C4-2B (cell line): Measurements from ENCODE around the gene SEMG2.

Experiments used
- H3K27ac ChIP-seq: fragments of 450-650 bp; 2 replicates; pipeline ENCODE4 v1.5.1; 2017
- ZFX ChIP-seq: fragments of 450-650 bp; IDR thresholded peaks from 2 replicates; pipeline ENCODE4 v1.6.1; 2017
- TF ChIP-seq, protein P1 (sequence below): fragments of 450-650 bp; conservative IDR thresholded peaks from 2 replicates; pipeline ENCODE4 v1.5.1; 2017; ENCODE audit warnings: mild to moderate bottlenecking

SEMG2 gene

DNA sequence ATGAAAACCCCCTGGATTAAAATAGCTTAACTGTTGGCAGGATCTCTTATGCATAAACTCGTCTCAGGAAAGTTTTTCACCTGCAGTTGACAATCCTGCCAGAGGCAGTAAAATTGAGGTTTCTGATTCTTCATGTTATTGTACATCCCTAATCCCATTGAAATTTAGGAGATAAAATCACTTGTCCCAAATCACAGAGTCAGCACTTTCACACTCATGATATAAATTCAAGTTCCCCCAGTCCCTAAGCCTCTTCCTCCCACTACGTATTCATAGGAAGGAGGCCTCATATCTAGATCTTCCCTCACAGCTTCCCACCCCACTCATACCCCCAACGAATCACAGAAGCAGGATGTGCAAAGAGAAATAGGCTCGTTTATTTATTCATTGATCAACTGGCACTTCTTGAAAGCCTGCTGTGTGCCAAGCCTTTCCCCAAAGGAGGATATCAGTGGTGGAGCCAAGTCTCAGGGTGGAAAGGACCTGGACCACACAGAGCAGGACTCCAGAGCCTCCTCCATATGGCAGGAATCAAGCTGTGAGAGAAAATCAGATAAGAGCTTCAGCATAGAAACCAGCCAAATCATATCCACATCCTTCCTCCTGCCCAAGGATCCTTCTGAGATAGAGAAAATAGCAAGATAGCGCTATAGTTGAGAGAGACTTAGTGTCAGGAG, 30.8 kb downstream of the SEMG2 start:
- TF ChIP-seq ZFX: no peak
- TF ChIP-seq, protein P1, sequence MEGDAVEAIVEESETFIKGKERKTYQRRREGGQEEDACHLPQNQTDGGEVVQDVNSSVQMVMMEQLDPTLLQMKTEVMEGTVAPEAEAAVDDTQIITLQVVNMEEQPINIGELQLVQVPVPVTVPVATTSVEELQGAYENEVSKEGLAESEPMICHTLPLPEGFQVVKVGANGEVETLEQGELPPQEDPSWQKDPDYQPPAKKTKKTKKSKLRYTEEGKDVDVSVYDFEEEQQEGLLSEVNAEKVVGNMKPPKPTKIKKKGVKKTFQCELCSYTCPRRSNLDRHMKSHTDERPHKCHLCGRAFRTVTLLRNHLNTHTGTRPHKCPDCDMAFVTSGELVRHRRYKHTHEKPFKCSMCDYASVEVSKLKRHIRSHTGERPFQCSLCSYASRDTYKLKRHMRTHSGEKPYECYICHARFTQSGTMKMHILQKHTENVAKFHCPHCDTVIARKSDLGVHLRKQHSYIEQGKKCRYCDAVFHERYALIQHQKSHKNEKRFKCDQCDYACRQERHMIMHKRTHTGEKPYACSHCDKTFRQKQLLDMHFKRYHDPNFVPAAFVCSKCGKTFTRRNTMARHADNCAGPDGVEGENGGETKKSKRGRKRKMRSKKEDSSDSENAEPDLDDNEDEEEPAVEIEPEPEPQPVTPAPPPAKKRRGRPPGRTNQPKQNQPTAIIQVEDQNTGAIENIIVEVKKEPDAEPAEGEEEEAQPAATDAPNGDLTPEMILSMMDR: no peak
- H3K27ac ChIP-seq: peak overlapping the region; percentile 66; the same call in 1 of the 2 replicates

DNA sequence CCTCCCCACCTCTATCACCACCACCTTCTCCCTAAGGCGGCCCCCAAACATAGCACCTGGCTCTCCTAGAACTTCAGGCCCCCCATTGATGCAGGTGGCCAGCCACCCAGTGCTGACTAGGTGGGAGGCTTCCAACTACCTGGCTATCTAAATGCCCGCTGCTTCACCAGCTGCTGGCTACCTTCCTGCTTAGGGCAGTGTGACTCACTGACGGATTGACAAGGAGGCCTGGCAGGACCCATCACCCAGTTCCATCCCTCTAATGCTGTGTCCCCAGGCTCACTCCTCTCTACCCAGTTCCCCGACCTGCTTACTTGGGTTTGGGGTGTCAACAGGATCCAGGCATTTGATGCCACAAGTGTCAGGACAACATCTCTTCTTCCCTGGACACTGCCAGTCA, 32.1 kb downstream of the SEMG2 start:
- peak overlapping the region; percentile 66 for H3K27ac ChIP-seq
- TF ChIP-seq, protein P1: no peak
- no peak for TF ChIP-seq ZFX

DNA sequence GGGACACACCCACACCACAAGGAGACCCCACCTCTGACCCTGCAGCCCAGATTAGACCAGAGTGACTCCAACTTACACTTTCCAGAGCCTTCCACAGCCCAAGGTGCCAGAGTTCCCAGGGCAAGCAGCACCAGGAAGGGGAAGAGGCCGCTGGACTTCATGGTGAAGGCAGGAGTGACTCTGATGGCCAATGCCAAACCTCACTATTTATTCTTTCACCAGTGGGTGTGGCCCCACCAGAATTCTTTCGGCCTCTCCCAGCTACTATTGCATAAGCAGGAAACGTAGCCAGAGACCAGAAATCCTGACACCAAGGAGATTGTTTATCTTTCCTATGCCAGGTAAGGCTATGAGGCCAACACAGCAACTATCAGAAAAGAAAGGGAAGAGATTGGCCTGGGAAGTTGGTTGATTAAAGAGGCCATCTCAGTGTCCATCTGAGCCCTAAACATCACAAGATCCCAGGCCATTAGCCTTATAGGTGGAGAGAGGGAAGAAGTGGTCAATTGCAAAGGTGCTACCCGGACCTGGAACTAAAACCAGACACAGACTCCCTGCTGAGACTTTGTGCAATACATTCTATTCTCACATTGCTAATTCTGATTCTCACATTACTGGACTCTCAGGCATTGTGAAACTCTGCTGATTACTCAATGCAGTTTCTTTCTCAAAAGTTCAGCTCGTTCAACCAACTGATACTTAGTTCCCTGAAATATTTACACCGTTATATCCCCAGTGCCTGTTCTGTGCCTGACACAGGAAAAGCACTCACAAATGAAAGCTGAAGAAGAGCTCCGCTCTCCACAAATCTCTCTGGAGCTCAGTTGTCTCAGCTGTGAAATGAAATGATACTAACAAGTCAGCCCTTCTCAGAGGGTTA, 33.5 kb downstream of the SEMG2 start, which contains the start of gene SLPI:
TSS of gene SLPI (minus strand) at position 182 of the 880 bp plus-strand sequence. CDS start at position 161, 21 bp downstream.
- no peak for TF ChIP-seq ZFX
- TF ChIP-seq, protein P1: no peak
- peak within 1 kb of the TSS; percentile 66 for H3K27ac ChIP-seq

DNA sequence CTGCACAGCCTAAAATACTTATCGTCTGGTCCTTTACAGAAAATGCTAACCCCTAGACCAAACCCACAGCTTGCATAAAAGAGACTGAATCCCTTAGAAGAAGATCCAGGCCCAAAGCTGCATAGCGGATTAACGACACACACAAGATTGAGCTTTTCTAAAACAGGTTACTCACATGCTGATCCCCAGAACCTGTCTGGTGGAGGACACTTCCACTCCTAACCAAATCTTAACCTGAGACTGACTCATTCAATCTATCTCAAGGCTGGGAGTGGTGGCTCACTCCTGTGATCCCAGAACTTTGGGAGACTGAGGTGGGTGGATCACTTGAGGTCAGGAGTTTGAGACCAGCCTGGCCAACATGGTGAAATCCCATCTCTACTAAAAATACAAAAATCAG, 36.0 kb downstream of the SEMG2 start:
- no peak overlapping the region for H3K27ac ChIP-seq
- TF ChIP-seq, protein P1: no peak
- TF ChIP-seq ZFX: no peak

DNA sequence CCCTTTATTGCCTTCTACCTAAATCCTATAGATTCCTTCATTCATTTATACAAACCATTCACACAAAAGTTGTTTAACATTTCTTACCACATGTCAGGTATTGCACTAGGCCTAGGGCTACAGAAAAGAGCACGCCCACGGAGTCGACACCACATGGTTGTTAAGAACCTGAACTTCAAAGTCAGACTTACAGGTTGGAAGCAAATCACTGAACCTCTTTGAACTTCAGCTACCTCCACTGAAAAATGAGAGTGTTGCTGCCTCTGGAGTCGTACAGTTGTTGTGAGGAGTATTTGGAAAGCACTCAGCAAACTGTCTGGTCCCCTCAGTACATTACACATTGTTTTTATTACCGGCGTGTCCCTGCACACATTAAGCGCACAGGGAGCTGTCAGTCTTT, 36.5 kb downstream of the SEMG2 start:
- TF ChIP-seq ZFX: no peak
- TF ChIP-seq, protein P1: no peak

DNA sequence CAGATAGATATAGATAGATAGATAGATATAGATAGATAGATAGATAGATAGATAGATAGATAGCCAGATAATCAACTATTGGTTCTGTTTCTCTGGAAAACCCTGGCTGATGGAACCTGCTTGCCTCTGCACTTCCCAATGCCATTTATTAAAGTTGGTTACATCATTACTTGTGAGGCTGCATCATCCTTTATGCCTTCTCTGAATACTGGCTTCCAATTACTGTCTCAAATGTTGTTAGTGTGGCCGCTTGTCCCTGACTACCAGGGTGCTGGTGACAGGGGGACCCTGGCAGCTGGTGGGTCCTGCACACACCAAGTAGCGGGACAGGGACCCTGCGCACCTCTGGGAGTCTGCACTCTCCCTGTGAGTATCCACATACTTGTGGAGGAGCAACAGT, 37.1 kb downstream of the SEMG2 start:
- no peak overlapping the region for H3K27ac ChIP-seq
- TF ChIP-seq ZFX: no peak
- TF ChIP-seq, protein P1: no peak

More for the DNA sequence above, 36.5 kb downstream of the SEMG2 start:
- H3K27ac ChIP-seq: no peak overlapping the region

DNA sequence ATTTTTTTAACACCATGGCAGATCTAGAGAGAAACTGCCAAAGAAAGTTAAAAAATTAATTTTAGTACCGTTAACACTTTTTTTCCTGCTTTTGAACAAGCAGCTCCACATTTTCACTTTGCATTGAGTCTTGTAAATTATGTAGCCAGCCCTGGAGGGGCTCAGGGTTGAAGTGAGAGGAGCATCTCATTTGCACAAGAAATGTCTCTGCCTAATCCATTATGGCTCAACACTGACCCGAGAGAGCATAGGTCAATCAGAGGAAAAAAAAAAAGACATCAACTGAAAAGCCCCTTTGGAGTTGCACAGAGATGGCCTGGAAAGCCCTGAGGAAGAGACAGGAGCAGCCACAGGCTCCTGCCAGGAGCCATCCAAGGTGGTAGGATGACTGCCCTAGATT, 37.5 kb downstream of the SEMG2 start:
- TF ChIP-seq, protein P1: no peak
- no peak for TF ChIP-seq ZFX

More for the DNA sequence above, 37.5 kb downstream of the SEMG2 start:
- no peak overlapping the region for H3K27ac ChIP-seq
